IPS-20b (cell line): Measurements from ENCODE around the gene RANGAP1.
A peak's percentile ranks its signal among the peaks of the same experiment; 100 is the strongest.

ENCODE experiments used
- H3K27ac ChIP-seq: one replicate; pipeline ENCODE4 v1.5.1; 2013; ENCODE audit warnings: low read length
- H3K27me3 ChIP-seq: 2 replicates; pipeline ENCODE4 v1.6.1; 2013; ENCODE audit warnings: mild to moderate bottlenecking, low read length, inconsistent platforms; ENCODE audit not compliant: insufficient read depth
- H3K36me3 ChIP-seq: 2 replicates; pipeline ENCODE4 v1.6.1; 2013; ENCODE audit warnings: low read depth, mild to moderate bottlenecking, inconsistent platforms, low read length, moderate library complexity; ENCODE audit not compliant: insufficient read depth
- H3K4me1 ChIP-seq: 2 replicates; pipeline ENCODE4 v1.6.1; 2013; ENCODE audit warnings: mild to moderate bottlenecking, control low read depth, inconsistent platforms, low read length, moderate library complexity; ENCODE audit not compliant: insufficient read depth
- H3K4me3 ChIP-seq: 2 replicates; pipeline ENCODE4 v1.5.1; 2013; ENCODE audit warnings: mild to moderate bottlenecking, low read length, inconsistent platforms
- H3K9ac ChIP-seq: 2 replicates; pipeline ENCODE4 v1.6.1; 2013; ENCODE audit warnings: low read depth, mild to moderate bottlenecking, inconsistent platforms, low read length, moderate library complexity
- H3K9me3 ChIP-seq: 2 replicates; pipeline ENCODE4 v1.6.1; 2013; ENCODE audit warnings: mild to moderate bottlenecking, low read depth, low read length, inconsistent platforms; ENCODE audit not compliant: insufficient read depth

RANGAP1 gene, protein sequence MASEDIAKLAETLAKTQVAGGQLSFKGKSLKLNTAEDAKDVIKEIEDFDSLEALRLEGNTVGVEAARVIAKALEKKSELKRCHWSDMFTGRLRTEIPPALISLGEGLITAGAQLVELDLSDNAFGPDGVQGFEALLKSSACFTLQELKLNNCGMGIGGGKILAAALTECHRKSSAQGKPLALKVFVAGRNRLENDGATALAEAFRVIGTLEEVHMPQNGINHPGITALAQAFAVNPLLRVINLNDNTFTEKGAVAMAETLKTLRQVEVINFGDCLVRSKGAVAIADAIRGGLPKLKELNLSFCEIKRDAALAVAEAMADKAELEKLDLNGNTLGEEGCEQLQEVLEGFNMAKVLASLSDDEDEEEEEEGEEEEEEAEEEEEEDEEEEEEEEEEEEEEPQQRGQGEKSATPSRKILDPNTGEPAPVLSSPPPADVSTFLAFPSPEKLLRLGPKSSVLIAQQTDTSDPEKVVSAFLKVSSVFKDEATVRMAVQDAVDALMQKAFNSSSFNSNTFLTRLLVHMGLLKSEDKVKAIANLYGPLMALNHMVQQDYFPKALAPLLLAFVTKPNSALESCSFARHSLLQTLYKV

GRCh38 chr22:41285820-41286638 is at the start of gene RANGAP1:
TSS of gene RANGAP1 (minus strand) at chr22:41286187. CDS start at chr22:41281044, 5,143 bp downstream.
- H3K27ac ChIP-seq = peak within 1 kb of the TSS; percentile 79
- peaks cover 25% of the 10 kb centered on the region for H3K4me1 ChIP-seq

GRCh38 chr22:41334951-41335635 is 49.1 kb upstream of the RANGAP1 start:
- peaks cover 35% of the 10 kb centered on the region for H3K36me3 ChIP-seq

More at GRCh38 chr22:41285820-41286638, at the start of gene RANGAP1:
- Histone ChIP-seq H3K4me3 (peak within 1 kb of the TSS; percentile 94), H3K27me3 (no peaks in the 10 kb centered on the region), H3K36me3 (peaks cover 38% of the 10 kb centered on the region), H3K9me3 (no peaks in the 10 kb centered on the region), H3K9ac (peak within 1 kb of the TSS; percentile 90)

GRCh38 chr22:41334215-41334614 is 48.2 kb upstream of the RANGAP1 start:
- H3K27ac ChIP-seq = no peak overlapping the region
- H3K4me3 ChIP-seq = no peak overlapping the region
- peaks cover 38% of the 10 kb centered on the region for H3K36me3 ChIP-seq

More at GRCh38 chr22:41334951-41335635, 49.1 kb upstream of the RANGAP1 start:
- Histone ChIP-seq H3K9ac (no peak overlapping the region), H3K9me3 (no peaks in the 10 kb centered on the region), H3K27me3 (no peaks in the 10 kb centered on the region), H3K4me1 (no peaks in the 10 kb centered on the region; the same call in 1 of the 2 replicates), H3K4me3 (no peak overlapping the region), H3K27ac (no peak overlapping the region)

DNA sequence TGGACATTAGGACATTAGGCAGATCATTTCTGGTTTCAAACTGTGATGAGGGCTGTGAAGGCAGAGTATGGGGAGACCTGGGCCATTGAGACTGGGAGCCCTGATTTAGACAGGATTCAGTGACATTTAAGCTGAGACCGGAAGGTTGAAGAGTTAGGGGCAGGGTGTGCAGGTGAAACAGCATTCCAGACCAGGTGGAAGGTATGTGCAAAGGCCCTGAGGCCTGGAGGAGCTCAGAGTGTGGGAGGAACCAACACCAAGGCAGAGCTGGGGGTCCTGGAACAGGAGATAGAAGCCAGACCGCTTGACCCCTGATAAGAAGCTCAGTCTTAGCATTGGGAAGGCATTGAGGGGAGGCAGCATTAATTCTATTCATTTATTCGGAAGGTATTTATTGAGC is 47.8 kb upstream of the RANGAP1 start:
- Histone ChIP-seq H3K4me3 (no peak overlapping the region), H3K4me1 (no peaks in the 10 kb centered on the region; the same call in 1 of the 2 replicates), H3K9me3 (no peaks in the 10 kb centered on the region), H3K27me3 (no peaks in the 10 kb centered on the region), H3K27ac (no peak overlapping the region), H3K9ac (no peak overlapping the region), H3K36me3 (peaks cover 38% of the 10 kb centered on the region)

More at GRCh38 chr22:41334215-41334614, 48.2 kb upstream of the RANGAP1 start:
- Histone ChIP-seq H3K4me1 (no peaks in the 10 kb centered on the region; the same call in 1 of the 2 replicates), H3K9ac (no peak overlapping the region), H3K9me3 (no peaks in the 10 kb centered on the region), H3K27me3 (no peaks in the 10 kb centered on the region)

DNA sequence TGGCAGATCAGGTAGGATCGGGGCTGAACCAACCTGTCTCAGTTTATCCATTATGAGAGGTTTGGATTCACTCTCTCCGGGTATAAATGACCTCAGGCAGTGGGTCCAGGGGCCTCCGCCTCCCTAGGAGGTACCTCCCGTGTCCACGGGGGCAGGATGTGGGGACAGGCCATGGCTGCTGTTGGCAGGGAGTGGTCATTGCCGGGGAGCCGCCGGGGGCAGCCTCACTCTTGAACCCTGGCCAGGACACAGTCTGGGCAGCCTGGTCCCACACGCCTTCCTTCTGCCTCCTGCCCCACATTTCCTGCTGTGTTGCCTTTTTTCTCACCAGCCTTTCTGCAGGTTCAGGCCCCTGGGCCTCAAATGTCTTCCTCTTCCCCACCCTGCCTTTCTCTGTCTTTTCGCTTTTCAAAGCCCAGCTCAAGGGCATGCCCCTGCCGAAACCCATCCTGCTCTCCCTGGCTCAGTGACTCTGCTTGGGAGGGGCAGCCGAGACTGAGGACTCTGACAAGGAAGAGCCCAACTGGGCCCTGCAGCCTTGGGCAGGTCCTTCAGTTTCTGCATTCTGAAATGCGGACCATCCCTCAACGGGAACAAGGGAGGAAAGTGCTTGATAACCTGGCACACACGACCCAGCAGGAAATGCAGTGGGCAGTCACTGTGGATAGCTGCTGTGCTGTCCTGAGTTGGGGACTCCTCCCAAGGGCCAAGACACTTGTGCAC is 46.4 kb upstream of the RANGAP1 start:
- Histone ChIP-seq H3K36me3 (peaks cover 51% of the 10 kb centered on the region), H3K27me3 (no peaks in the 10 kb centered on the region), H3K27ac (no peak overlapping the region), H3K4me3 (no peak overlapping the region), H3K4me1 (no peaks in the 10 kb centered on the region; the same call in 1 of the 2 replicates), H3K9me3 (no peaks in the 10 kb centered on the region), H3K9ac (no peak overlapping the region)

DNA sequence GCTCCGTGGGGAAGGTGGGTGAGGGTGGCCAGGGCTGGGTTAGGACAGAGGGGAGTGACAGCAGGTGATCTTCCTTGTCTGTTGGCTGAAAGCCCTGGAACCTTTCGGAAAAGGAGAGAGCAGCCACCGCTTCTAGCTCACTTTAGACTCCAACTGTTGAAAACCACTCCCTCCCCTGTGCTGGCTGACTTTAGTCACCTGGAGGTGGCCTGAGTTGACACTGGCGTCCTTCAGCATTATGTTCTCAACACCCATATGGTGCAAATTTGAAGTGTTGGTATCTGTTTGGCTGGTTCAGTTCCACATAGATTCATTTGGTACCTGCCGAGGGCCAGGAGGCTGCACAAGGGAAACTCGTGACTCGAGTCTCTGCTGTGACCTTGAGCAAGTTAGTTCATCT is 44.2 kb upstream of the RANGAP1 start:
- Histone ChIP-seq H3K9me3 (no peaks in the 10 kb centered on the region), H3K27ac (no peak overlapping the region), H3K27me3 (no peaks in the 10 kb centered on the region), H3K4me3 (no peak overlapping the region), H3K9ac (no peak overlapping the region), H3K4me1 (no peaks in the 10 kb centered on the region; the same call in 1 of the 2 replicates), H3K36me3 (peaks cover 67% of the 10 kb centered on the region)

GRCh38 chr22:41327124-41327523 is 41.1 kb upstream of the RANGAP1 start:
- no peaks in the 10 kb centered on the region for H3K27me3 ChIP-seq
- peaks cover 64% of the 10 kb centered on the region for H3K36me3 ChIP-seq
- H3K27ac ChIP-seq = no peak overlapping the region
- H3K4me3 ChIP-seq = no peak overlapping the region
- no peaks in the 10 kb centered on the region for H3K4me1 ChIP-seq
- H3K9ac ChIP-seq = no peak overlapping the region
- no peaks in the 10 kb centered on the region for H3K9me3 ChIP-seq

DNA sequence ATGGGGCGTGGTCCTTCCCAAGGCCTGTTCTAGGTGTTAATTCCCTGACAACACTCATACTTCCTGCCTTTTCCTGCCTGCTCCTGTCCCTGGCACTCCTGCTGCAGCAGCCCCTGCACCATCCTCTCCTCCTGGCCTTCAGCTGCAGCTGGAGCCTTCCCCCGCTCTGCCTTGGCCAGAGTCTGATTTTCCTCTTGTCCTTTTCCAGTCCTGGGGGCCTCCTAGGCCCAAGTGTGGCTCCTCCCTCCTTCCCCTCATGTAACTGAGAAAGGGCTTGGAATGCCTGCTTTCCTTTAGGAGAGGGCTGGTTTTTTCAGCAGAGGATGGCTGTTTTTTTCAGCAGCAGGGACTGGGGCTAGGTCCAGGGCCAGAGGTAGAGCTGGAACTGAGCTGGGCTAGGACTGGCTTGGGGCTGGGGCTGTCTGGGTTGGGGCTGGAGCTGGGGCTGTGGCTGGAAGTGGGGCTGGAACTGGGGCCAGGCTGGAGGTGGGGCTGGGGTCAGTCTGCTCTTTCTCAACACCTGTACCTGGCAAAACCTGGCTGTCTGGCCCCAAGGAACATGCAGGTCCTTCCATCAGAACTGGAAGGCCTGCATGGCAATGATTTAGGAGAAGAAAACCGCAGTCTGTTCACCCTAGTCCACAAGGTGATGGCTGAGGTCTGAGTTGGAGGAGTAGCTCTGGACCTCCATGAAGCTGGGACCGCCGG is 39.0 kb upstream of the RANGAP1 start:
- H3K4me3 ChIP-seq = no peak overlapping the region
- H3K27me3 ChIP-seq = no peaks in the 10 kb centered on the region
- H3K27ac ChIP-seq = no peak overlapping the region
- no peaks in the 10 kb centered on the region for H3K9me3 ChIP-seq
- no peaks in the 10 kb centered on the region for H3K4me1 ChIP-seq
- H3K9ac ChIP-seq = no peak overlapping the region
- peaks cover 59% of the 10 kb centered on the region for H3K36me3 ChIP-seq

DNA sequence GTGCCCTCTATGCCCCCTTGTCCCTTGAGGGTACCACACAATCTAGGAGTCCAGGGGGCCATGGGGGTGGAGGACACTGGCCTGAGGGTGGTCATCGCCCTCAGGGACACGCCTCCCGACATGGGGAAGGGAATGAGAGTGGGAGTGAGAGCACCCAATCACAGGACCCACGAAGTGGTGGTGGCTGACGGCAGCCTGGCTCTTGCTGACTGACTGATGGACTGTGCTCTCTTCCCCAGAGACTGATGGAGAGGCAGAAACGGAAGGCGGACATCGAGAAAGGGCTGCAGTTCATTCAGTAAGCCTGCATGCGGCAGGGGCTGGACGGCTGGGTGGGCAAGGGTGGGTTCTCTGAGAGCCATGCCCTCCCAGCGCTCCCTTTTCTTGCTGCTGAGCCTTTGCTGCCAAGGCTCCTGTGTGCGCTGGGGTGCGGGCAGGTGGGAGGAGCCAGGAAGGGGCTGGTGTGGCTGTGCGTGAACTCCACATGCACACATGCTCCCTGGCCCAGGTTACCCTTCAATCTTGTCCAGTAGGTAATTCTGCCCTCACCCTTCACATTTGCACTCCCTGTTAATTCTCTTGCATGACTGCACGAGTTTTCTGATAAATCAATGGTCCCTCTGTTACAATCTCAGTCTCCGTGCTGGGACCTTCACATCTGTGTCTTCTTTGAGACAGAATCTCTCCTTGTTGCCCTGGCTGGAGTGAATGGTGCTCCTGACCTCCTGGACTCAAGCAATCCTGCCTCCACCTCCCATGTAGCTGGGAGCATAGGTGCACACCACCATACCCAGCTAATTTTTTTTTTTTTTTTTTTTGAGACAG is 34.6 kb upstream of the RANGAP1 start:
- H3K4me1 ChIP-seq = no peaks in the 10 kb centered on the region

GRCh38 chr22:41315586-41315985 is 29.6 kb upstream of the RANGAP1 start:
- Histone ChIP-seq H3K36me3 (no peaks in the 10 kb centered on the region), H3K27ac (no peak overlapping the region), H3K4me3 (no peak overlapping the region), H3K9ac (no peak overlapping the region), H3K9me3 (no peaks in the 10 kb centered on the region), H3K4me1 (no peaks in the 10 kb centered on the region), H3K27me3 (no peaks in the 10 kb centered on the region)

More for the DNA sequence above, 34.6 kb upstream of the RANGAP1 start:
- Histone ChIP-seq H3K27me3 (no peaks in the 10 kb centered on the region), H3K9me3 (no peaks in the 10 kb centered on the region), H3K27ac (no peak overlapping the region), H3K36me3 (peaks cover 25% of the 10 kb centered on the region), H3K4me3 (no peak overlapping the region), H3K9ac (no peak overlapping the region)
